DOHH2 (cell line): ENCODE data around the gene ERP29.

ENCODE experiments used
- H3F3A ChIP-seq: fragments of 200-600 bp; sonication (generic), shearing (Covaris generic); 2 replicates; pipeline ENCODE4 v1.6.0; 2016; ENCODE audit warnings: antibody characterized with exemption, mild to moderate bottlenecking; ENCODE audit not compliant: control insufficient read depth, insufficient read depth
- H3K27ac ChIP-seq: fragments of 200-600 bp; sonication (generic); 2 replicates; pipeline ENCODE4 v1.5.1; 2014; ENCODE audit warnings: low read depth, mild to moderate bottlenecking, low read length, moderate library complexity
- H3K27me3 ChIP-seq: fragments of 200-600 bp; sonication (generic); 2 replicates; pipeline ENCODE4 v1.6.1; 2014; ENCODE audit warnings: mild to moderate bottlenecking, low read length, mixed read lengths; ENCODE audit not compliant: control insufficient read depth
- H3K36me3 ChIP-seq: fragments of 200-600 bp; sonication (generic); 2 replicates; pipeline ENCODE4 v1.6.1; 2014; ENCODE audit warnings: mild to moderate bottlenecking, low read length, moderate library complexity, mixed read lengths; ENCODE audit not compliant: control insufficient read depth
- H3K4me1 ChIP-seq: fragments of 200-600 bp; sonication (generic); 2 replicates; pipeline ENCODE4 v1.6.1; 2014; ENCODE audit warnings: mild to moderate bottlenecking, low read length, mixed read lengths; ENCODE audit not compliant: control insufficient read depth
- H3K4me2 ChIP-seq: fragments of 200-600 bp; sonication (generic); 2 replicates; pipeline ENCODE4 v1.6.0; 2014; ENCODE audit warnings: mild to moderate bottlenecking, low read length, moderate library complexity
- H3K4me3 ChIP-seq: fragments of 200-600 bp; sonication (generic); 2 replicates; pipeline ENCODE4 v1.5.1; 2014; ENCODE audit warnings: mild to moderate bottlenecking, low read length, mixed read lengths
- H3K79me2 ChIP-seq: fragments of 200-600 bp; sonication (generic); 2 replicates; pipeline ENCODE4 v1.6.1; 2014; ENCODE audit warnings: mild to moderate bottlenecking, low read length, mixed read lengths; ENCODE audit not compliant: control insufficient read depth
- H3K9me2 ChIP-seq: fragments of 200-600 bp; sonication (generic); replicated peaks from 2 replicates; pipeline ENCODE4 v1.6.1; 2014; ENCODE audit warnings: mild to moderate bottlenecking, low read length, mixed read lengths; ENCODE audit not compliant: control insufficient read depth
- H3K9me3 ChIP-seq: fragments of 200-600 bp; sonication (generic); 2 replicates; pipeline ENCODE4 v1.6.1; 2014; ENCODE audit warnings: antibody characterized with exemption, low read length, mixed read lengths; ENCODE audit not compliant: control insufficient read depth, insufficient read depth
- H4K20me1 ChIP-seq: fragments of 200-600 bp; sonication (generic); 2 replicates; pipeline ENCODE4 v1.6.0; 2014; ENCODE audit warnings: low read depth, mild to moderate bottlenecking, antibody characterized with exemption, low read length, moderate library complexity; ENCODE audit not compliant: control insufficient read depth, insufficient read depth
- EZH2phosphoT487 ChIP-seq: fragments of 200-600 bp; sonication (generic); IDR thresholded peaks from 2 replicates; pipeline ENCODE4 v1.6.1; 2017; ENCODE audit warnings: borderline replicate concordance, mild to moderate bottlenecking, antibody characterized with exemption, low read length, moderate library complexity, mixed read lengths
- TF ChIP-seq, protein P1 (sequence below): fragments of 200-600 bp; sonication (generic); IDR thresholded peaks from one replicate; pipeline ENCODE4 v1.5.1; 2014; ENCODE audit warnings: antibody characterized with exemption, mild to moderate bottlenecking, low read depth, low read length; ENCODE audit not compliant: poor library complexity, severe bottlenecking

The ERP29 gene

GRCh38 chr12:112022241-112023016 is 9.2 kb downstream of the ERP29 start:
- Histone ChIP-seq H3K4me2 (no peak overlapping the region), H3K27ac (no peak overlapping the region), H3K4me1 (peaks cover 29% of the 10 kb centered on the region), H3K9me2 (no peaks in the 10 kb centered on the region), H3F3A (peaks cover 47% of the 10 kb centered on the region), H3K9me3 (no peaks in the 10 kb centered on the region), H3K27me3 (no peaks in the 10 kb centered on the region), H3K36me3 (peaks cover 80% of the 10 kb centered on the region), H4K20me1 (peaks cover 33% of the 10 kb centered on the region), H3K4me3 (no peak overlapping the region), H3K79me2 (peaks cover 83% of the 10 kb centered on the region)
- no peak for TF ChIP-seq EZH2phosphoT487
- TF ChIP-seq, protein P1, sequence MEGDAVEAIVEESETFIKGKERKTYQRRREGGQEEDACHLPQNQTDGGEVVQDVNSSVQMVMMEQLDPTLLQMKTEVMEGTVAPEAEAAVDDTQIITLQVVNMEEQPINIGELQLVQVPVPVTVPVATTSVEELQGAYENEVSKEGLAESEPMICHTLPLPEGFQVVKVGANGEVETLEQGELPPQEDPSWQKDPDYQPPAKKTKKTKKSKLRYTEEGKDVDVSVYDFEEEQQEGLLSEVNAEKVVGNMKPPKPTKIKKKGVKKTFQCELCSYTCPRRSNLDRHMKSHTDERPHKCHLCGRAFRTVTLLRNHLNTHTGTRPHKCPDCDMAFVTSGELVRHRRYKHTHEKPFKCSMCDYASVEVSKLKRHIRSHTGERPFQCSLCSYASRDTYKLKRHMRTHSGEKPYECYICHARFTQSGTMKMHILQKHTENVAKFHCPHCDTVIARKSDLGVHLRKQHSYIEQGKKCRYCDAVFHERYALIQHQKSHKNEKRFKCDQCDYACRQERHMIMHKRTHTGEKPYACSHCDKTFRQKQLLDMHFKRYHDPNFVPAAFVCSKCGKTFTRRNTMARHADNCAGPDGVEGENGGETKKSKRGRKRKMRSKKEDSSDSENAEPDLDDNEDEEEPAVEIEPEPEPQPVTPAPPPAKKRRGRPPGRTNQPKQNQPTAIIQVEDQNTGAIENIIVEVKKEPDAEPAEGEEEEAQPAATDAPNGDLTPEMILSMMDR = no peak

DNA sequence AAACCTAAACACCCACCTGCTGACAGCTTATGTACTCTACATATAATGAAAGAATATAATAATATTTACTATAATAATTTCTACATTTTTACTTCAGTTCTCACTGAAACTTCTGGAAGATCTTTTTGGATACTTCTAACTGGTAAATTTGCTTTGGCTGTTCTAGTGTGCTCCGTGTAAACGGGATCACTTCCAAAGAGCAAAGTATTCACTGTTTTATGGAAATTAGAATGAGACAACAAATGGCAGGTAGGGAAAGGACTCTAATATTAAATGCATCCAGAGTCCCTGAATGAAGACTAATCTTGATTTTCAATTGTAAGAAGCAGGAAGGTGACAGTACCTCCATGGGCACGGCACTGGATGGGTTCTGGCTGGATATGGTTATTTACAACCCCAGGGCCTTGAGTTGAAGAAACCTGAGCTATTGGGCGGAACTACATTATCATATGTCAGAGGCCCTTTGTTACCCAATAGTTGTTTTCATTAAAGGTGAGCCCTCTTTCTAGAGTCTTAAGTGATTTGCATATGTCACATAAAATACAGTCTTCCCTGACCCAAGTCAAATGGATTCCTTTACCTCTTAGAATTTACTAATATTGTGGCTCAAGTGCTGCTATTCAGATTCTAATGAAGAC is 10.7 kb downstream of the ERP29 start:
- H3K4me3 ChIP-seq = no peak overlapping the region
- TF ChIP-seq EZH2phosphoT487 = no peak
- TF ChIP-seq, protein P1 = no peak
- H3K27ac ChIP-seq = no peak overlapping the region
- no peaks in the 10 kb centered on the region for H3K27me3 ChIP-seq
- H3K9me3 ChIP-seq = no peaks in the 10 kb centered on the region
- peaks cover 68% of the 10 kb centered on the region for H3K79me2 ChIP-seq
- peaks cover 33% of the 10 kb centered on the region for H3K4me1 ChIP-seq
- peaks cover 80% of the 10 kb centered on the region for H3K36me3 ChIP-seq
- peaks cover 58% of the 10 kb centered on the region for H3F3A ChIP-seq
- H3K9me2 ChIP-seq = no peaks in the 10 kb centered on the region
- H4K20me1 ChIP-seq = peaks cover 25% of the 10 kb centered on the region
- H3K4me2 ChIP-seq = no peak overlapping the region

DNA sequence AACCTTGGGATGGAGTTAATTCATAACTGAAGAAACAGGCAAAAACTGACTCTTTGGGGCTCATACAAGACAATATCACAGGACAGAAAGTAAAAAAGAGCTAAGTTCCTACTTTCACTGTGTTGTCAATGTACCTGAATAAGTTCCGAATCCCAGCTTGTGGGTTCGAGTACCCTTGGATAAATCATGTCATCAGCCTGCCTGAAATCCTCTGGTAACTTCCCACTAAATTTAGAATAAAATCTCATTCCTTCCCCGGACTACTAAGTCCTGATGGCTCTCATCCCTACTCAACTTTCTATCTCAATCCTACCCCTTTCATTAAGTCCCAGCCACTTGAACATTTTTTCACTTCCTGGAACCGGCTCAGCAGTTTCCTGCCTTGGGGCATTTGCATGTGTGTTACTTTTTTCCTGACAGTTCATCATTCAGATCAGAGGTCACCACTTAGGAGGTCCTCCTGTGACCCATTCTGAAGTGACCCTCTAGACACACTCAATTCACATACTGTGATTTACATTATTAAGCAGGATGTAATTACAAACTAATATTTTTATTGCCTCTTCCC is 12.7 kb downstream of the ERP29 start:
- Histone ChIP-seq H3F3A (peaks cover 63% of the 10 kb centered on the region), H3K79me2 (peaks cover 48% of the 10 kb centered on the region), H3K4me1 (peaks cover 34% of the 10 kb centered on the region), H3K27me3 (no peaks in the 10 kb centered on the region), H4K20me1 (peaks cover 14% of the 10 kb centered on the region; the same call in 1 of the 2 replicates), H3K36me3 (peaks cover 77% of the 10 kb centered on the region), H3K9me2 (no peaks in the 10 kb centered on the region), H3K4me2 (peak overlapping the region; percentile 75), H3K27ac (peak overlapping the region; percentile 74), H3K4me3 (peak overlapping the region; percentile 46), H3K9me3 (no peaks in the 10 kb centered on the region)
- no peak for TF ChIP-seq EZH2phosphoT487
- TF ChIP-seq, protein P1 = no peak
